ENCODE results near the gene CAMK2A. TPM values are rescaled to one million over a fixed set of nuclear protein-coding genes. Genes with fewer than 3 reads are reported as not detected.

CAMK2A gene
- total RNA-seq, 1 experiment from 2014 or later, result 0.33 TPM

- H4K91ac ChIP-seq (ENCODE audit: insufficient read length, low read depth, low read length), result no peak overlapping the region
- DNase-seq, result no peak
- no peak overlapping the region for H3K14ac ChIP-seq (ENCODE audit: insufficient read depth, low read length)
- H4K8ac ChIP-seq (replicated peaks; ENCODE audit: insufficient read length, low read depth, low read length), result no peak overlapping the region
- no peak overlapping the region for H3K23ac ChIP-seq (ENCODE audit: insufficient read length, low read depth, low read length)
- peaks cover 12% of the 10 kb centered on the region for H3K23me2 ChIP-seq (ENCODE audit: insufficient read length, low read depth, low read length, poor library complexity, severe bottlenecking)
- H3K27ac Mint-ChIP-seq, result no peak overlapping the region
- no peak overlapping the region for H3K18ac ChIP-seq (ENCODE audit: insufficient read length, low read depth, low read length)
- H3T11ph ChIP-seq (ENCODE audit: low read length), result no peak overlapping the region
- no peaks in the 10 kb centered on the region for H3K9me3 ChIP-seq (ENCODE audit: control insufficient read depth, low read depth, low read length)
- H2AFZ ChIP-seq (ENCODE audit: low read length), result no peak overlapping the region
- peaks cover 21% of the 10 kb centered on the region for H3K27me3 Mint-ChIP-seq (ENCODE audit: low read depth)
- H3K36me3 Mint-ChIP-seq (ENCODE audit: insufficient read depth in 1 of 3, low read depth in 3 of 3), result no peaks in the 10 kb centered on the region
- H3K4me1 ChIP-seq (ENCODE audit: insufficient read depth, low read length), result peaks cover 5% of the 10 kb centered on the region; the same call in 1 of the 2 replicates
- no peak overlapping the region for H3K56ac ChIP-seq (ENCODE audit: insufficient read length, low read depth, low read length)
- no peak overlapping the region for H3K4ac ChIP-seq (ENCODE audit: low read depth, low read length)
- no peaks in the 10 kb centered on the region for H4K20me1 ChIP-seq (ENCODE audit: control insufficient read depth, insufficient read depth, insufficient read length)
- H3K27me3 ChIP-seq (ENCODE audit: insufficient read depth, low read length), result no peaks in the 10 kb centered on the region; the same call in 1 of the 2 replicates
- no peak overlapping the region for H3K4me2 ChIP-seq (ENCODE audit: insufficient read depth, insufficient read length, low read length)
- H3K9ac ChIP-seq (ENCODE audit: extremely low read depth, insufficient read length, low read length), result no peak overlapping the region
- no peak overlapping the region for H2BK20ac ChIP-seq (ENCODE audit: low read depth, low read length, poor library complexity, severe bottlenecking)
- H3K27ac ChIP-seq (ENCODE audit: insufficient read length, low read depth, low read length), result no peak overlapping the region
- TF ChIP-seq CTCF (conservative IDR thresholded peaks at IDR 0.05), result no peak
- no peak overlapping the region for H2BK12ac ChIP-seq (ENCODE audit: insufficient read length, low read depth, low read length)
- peaks cover 41 to 50% of the 10 kb centered on the region in 2 experiments for H3K4me1 Mint-ChIP-seq
- no peaks in the 10 kb centered on the region for H3K79me1 ChIP-seq (ENCODE audit: insufficient read depth, low read depth, low read length, poor library complexity, severe bottlenecking)
- H2BK15ac ChIP-seq (ENCODE audit: low read depth, low read length), result no peak overlapping the region
- no peak overlapping the region for H2AK5ac ChIP-seq (ENCODE audit: insufficient read length, low read length)
- H3K4me3 Mint-ChIP-seq, result no peak overlapping the region
- no peaks in the 10 kb centered on the region for H3K9me3 Mint-ChIP-seq
- no peaks in the 10 kb centered on the region for H3K79me2 ChIP-seq (ENCODE audit: insufficient read depth, low read length)
- WGBS (ENCODE audit: extremely low coverage, insufficient read length, low lambda C conversion rate), result no CpG with 5 or more reads among the region's 13 CpGs
- H2BK5ac ChIP-seq (ENCODE audit: insufficient read length, low read length), result no peak overlapping the region
- H2BK120ac ChIP-seq (ENCODE audit: low read depth, low read length, poor library complexity, severe bottlenecking), result no peak overlapping the region
- H4K5ac ChIP-seq (ENCODE audit: insufficient read length, low read depth, low read length), result no peak overlapping the region
Observed at GRCh38 chr5:150300496-150301169, 11.1 kb upstream of the CAMK2A start.

Data from H9 (cell line).